A549 (cell line): ENCODE results near the gene TRAF3IP1.

Experiments used
- CEBPB ChIP-seq, 2 experiments: fragments of >200 bp in 1 of 2; sonication (Bioruptor Twin) in 1 of 2; formaldehyde crosslinking in 1 of 2; IDR thresholded peaks; 2 replicates each; pipeline ENCODE4 v1.6.1; 2012 to 2016
- CHD2 ChIP-seq: fragments of 150-350 bp; IDR thresholded peaks from 2 replicates; pipeline ENCODE4 v1.6.1; 2014; ENCODE audit warnings: low read length; ENCODE audit not compliant: partially characterized antibody
- CHD4 ChIP-seq: fragments of 200-600 bp; sonication (generic); IDR thresholded peaks from 2 replicates; pipeline ENCODE4 v1.6.1; 2016; ENCODE audit warnings: antibody characterized with exemption, mild to moderate bottlenecking, borderline replicate concordance
- FOSL2 ChIP-seq, 2 experiments: fragments of 450-650 bp in 1 of 2; fragments of >200 bp in 1 of 2; sonication (Bioruptor Twin) in 1 of 2; formaldehyde crosslinking; IDR thresholded peaks; 2 replicates each; pipeline versions ENCODE4 v1.5.0 to v1.6.1; 2016 to 2020; ENCODE audit warnings: mild to moderate bottlenecking in 1 of 2, moderate library complexity in 1 of 2
- JUN ChIP-seq, 2 experiments: fragments of >200 bp; sonication (Bioruptor Twin); formaldehyde crosslinking; IDR thresholded peaks; 2 replicates in 1 of 2; 3 replicates in 1 of 2; pipeline ENCODE4 v1.6.1; 2016 to 2017
- KDM1A ChIP-seq: fragments of 200-600 bp; sonication (generic); IDR thresholded peaks from 2 replicates; pipeline ENCODE4 v1.6.1; 2016; ENCODE audit warnings: low read depth, mild to moderate bottlenecking
- MAX ChIP-seq: IDR thresholded peaks from 2 replicates; pipeline ENCODE4 v1.6.1; 2012
- POLR2A ChIP-seq: IDR thresholded peaks from 2 replicates; pipeline ENCODE4 v1.6.1; 2012; ENCODE audit warnings: mild to moderate bottlenecking, low read length
- RAD21 ChIP-seq, 2 experiments: fragments of >200 bp in 1 of 2; sonication (Bioruptor Twin) in 1 of 2; formaldehyde crosslinking in 1 of 2; IDR thresholded peaks in 1 of 2; conservative IDR thresholded peaks in 1 of 2; 2 replicates in 1 of 2; 3 replicates in 1 of 2; pipeline ENCODE4 v1.6.1; 2012 to 2018; ENCODE audit warnings: inconsistent platforms in 1 of 2
- RFX5 ChIP-seq: fragments of 450-650 bp; IDR thresholded peaks from 2 replicates; pipeline ENCODE4 v1.7.1; 2014; ENCODE audit warnings: antibody characterized with exemption, mild to moderate bottlenecking, moderate library complexity
- RNF2 ChIP-seq: fragments of 200-600 bp; sonication (generic); IDR thresholded peaks from 2 replicates; pipeline ENCODE4 v1.6.1; 2016; ENCODE audit warnings: low read depth, mild to moderate bottlenecking, antibody characterized with exemption, moderate library complexity, borderline replicate concordance
- ZSCAN20 ChIP-seq: fragments of 250-450 bp; sonication (Bioruptor Pico); IDR thresholded peaks from 2 replicates; pipeline ENCODE4 v1.8.0; 2022; ENCODE audit warnings: mild to moderate bottlenecking, moderate library complexity
- TF ChIP-seq, protein P1 (sequence below): fragments of >200 bp; sonication (Bioruptor Twin); formaldehyde crosslinking; IDR thresholded peaks from 3 replicates; pipeline ENCODE4 v1.5.1; 2016
- TF ChIP-seq, protein P2 (sequence below): fragments of 200-600 bp; sonication (generic); IDR thresholded peaks from 2 replicates; pipeline ENCODE4 v1.6.1; 2016; ENCODE audit warnings: antibody characterized with exemption, mild to moderate bottlenecking, moderate library complexity

- TF ChIP-seq, protein P1, sequence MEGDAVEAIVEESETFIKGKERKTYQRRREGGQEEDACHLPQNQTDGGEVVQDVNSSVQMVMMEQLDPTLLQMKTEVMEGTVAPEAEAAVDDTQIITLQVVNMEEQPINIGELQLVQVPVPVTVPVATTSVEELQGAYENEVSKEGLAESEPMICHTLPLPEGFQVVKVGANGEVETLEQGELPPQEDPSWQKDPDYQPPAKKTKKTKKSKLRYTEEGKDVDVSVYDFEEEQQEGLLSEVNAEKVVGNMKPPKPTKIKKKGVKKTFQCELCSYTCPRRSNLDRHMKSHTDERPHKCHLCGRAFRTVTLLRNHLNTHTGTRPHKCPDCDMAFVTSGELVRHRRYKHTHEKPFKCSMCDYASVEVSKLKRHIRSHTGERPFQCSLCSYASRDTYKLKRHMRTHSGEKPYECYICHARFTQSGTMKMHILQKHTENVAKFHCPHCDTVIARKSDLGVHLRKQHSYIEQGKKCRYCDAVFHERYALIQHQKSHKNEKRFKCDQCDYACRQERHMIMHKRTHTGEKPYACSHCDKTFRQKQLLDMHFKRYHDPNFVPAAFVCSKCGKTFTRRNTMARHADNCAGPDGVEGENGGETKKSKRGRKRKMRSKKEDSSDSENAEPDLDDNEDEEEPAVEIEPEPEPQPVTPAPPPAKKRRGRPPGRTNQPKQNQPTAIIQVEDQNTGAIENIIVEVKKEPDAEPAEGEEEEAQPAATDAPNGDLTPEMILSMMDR = no peak
- TF ChIP-seq CHD2 = no peak
- TF ChIP-seq MAX = no peak
- TF ChIP-seq, protein P2, sequence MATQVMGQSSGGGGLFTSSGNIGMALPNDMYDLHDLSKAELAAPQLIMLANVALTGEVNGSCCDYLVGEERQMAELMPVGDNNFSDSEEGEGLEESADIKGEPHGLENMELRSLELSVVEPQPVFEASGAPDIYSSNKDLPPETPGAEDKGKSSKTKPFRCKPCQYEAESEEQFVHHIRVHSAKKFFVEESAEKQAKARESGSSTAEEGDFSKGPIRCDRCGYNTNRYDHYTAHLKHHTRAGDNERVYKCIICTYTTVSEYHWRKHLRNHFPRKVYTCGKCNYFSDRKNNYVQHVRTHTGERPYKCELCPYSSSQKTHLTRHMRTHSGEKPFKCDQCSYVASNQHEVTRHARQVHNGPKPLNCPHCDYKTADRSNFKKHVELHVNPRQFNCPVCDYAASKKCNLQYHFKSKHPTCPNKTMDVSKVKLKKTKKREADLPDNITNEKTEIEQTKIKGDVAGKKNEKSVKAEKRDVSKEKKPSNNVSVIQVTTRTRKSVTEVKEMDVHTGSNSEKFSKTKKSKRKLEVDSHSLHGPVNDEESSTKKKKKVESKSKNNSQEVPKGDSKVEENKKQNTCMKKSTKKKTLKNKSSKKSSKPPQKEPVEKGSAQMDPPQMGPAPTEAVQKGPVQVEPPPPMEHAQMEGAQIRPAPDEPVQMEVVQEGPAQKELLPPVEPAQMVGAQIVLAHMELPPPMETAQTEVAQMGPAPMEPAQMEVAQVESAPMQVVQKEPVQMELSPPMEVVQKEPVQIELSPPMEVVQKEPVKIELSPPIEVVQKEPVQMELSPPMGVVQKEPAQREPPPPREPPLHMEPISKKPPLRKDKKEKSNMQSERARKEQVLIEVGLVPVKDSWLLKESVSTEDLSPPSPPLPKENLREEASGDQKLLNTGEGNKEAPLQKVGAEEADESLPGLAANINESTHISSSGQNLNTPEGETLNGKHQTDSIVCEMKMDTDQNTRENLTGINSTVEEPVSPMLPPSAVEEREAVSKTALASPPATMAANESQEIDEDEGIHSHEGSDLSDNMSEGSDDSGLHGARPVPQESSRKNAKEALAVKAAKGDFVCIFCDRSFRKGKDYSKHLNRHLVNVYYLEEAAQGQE = no peak
- no peak for TF ChIP-seq CEBPB (IDR thresholded peaks at IDR 0.05)
- no peak for TF ChIP-seq CHD4
- no peak for TF ChIP-seq POLR2A
- TF ChIP-seq ZSCAN20 (CRISPR knock-in tag) = no peak
- no peak for TF ChIP-seq RFX5
- no peak for TF ChIP-seq FOSL2 (IDR thresholded peaks at IDR 0.05)
- no peak for TF ChIP-seq FOSL2 (CRISPR knock-in tag; IDR thresholded peaks at IDR 0.05)
- TF ChIP-seq RNF2 = no peak
- TF ChIP-seq JUN (IDR thresholded peaks at IDR 0.05) = no peak
- no peak for TF ChIP-seq KDM1A
- no peak for TF ChIP-seq RAD21 (conservative IDR thresholded peaks at IDR 0.05 in 1 of 2, IDR thresholded peaks at IDR 0.05 in 1 of 2)
These were observed 18.5 kb downstream of the TRAF3IP1 start for GRCh38 chr2:238338710-238339394.
